Measurements from ENCODE around the gene TFEC. TPM values are rescaled to one million over a fixed set of nuclear protein-coding genes. Genes with fewer than 3 reads are reported as not detected.
"Not testable (repeated sequence)": the region's sequence is repeated elsewhere in the genome, so short reads cannot be mapped to it uniquely, and the experiment has no call there.

The TFEC gene
- total RNA-seq, 3 donors from 2014 or later = 5.6 to 19.0 (median 7.2) TPM

- intact Hi-C loops (cut with DNase I; ENCODE audit: low total_unique reads) = no loop called here
- H3K36me3 ChIP-seq = no peaks in the 10 kb centered on the region
- no peak overlapping the region for H3K27ac ChIP-seq
- H3K9me3 ChIP-seq = no peaks in the 10 kb centered on the region
- no peak overlapping the region for H3K4me3 ChIP-seq
- TF ChIP-seq POLR2A (IDR thresholded peaks at IDR 0.05) = no peak
- TF ChIP-seq CTCF (IDR thresholded peaks at IDR 0.05) = no peak
- TF ChIP-seq POLR2AphosphoS5 (IDR thresholded peaks at IDR 0.05) = no peak
- H3K4me1 ChIP-seq = no peaks in the 10 kb centered on the region
- no peak for DNase-seq (ENCODE audit: low spot score in 2 of 2)
- no peaks in the 10 kb centered on the region for H3K27me3 ChIP-seq
Measured at GRCh38 chr7:116021237-116021636, 9.3 kb downstream of the TFEC start.

GRCh38 chr7:116018731-116019130, 11.8 kb downstream of the TFEC start:
- Histone ChIP-seq H3K36me3 (no peaks in the 10 kb centered on the region), H3K9me3 (no peaks in the 10 kb centered on the region), H3K27ac (no peak overlapping the region), H3K27me3 (no peaks in the 10 kb centered on the region), H3K4me1 (no peaks in the 10 kb centered on the region), H3K4me3 (no peak overlapping the region)
- intact Hi-C loops (cut with DNase I; ENCODE audit: low total_unique reads) = no loop called here
- no peak for DNase-seq (ENCODE audit: low spot score in 2 of 2)
- TF ChIP-seq CTCF (IDR thresholded peaks at IDR 0.05) (no peak), POLR2AphosphoS5 (IDR thresholded peaks at IDR 0.05) (no peak), POLR2A (IDR thresholded peaks at IDR 0.05) (no peak)

- Histone ChIP-seq H3K27ac (no peak overlapping the region), H3K4me3 (no peak overlapping the region), H3K4me1 (no peaks in the 10 kb centered on the region), H3K36me3 (no peaks in the 10 kb centered on the region), H3K9me3 (no peaks in the 10 kb centered on the region), H3K27me3 (no peaks in the 10 kb centered on the region)
- intact Hi-C loops (cut with DNase I; ENCODE audit: low total_unique reads) = no loop called here
- no peak for DNase-seq (ENCODE audit: low spot score in 2 of 2)
- no peak for TF ChIP-seq CTCF (IDR thresholded peaks at IDR 0.05)
- no peak for TF ChIP-seq POLR2AphosphoS5 (IDR thresholded peaks at IDR 0.05)
- TF ChIP-seq POLR2A (IDR thresholded peaks at IDR 0.05) = no peak
Measured at GRCh38 chr7:116013675-116014074, 16.9 kb downstream of the TFEC start.

- Histone ChIP-seq H3K9me3 (no peaks in the 10 kb centered on the region), H3K27ac (no peak overlapping the region), H3K4me1 (no peaks in the 10 kb centered on the region), H3K27me3 (no peaks in the 10 kb centered on the region), H3K36me3 (no peaks in the 10 kb centered on the region), H3K4me3 (no peak overlapping the region)
- TF ChIP-seq POLR2AphosphoS5 (IDR thresholded peaks at IDR 0.05) (no peak), POLR2A (IDR thresholded peaks at IDR 0.05) (no peak), CTCF (IDR thresholded peaks at IDR 0.05) (no peak)
- DNase-seq (ENCODE audit: low spot score in 2 of 2) = no peak
- intact Hi-C loops (cut with DNase I; ENCODE audit: low total_unique reads) = no loop called here
Measured at GRCh38 chr7:116011584-116011983, 19.0 kb downstream of the TFEC start.

GRCh38 chr7:116004762-116005161, 25.8 kb downstream of the TFEC start:
- H3K4me1 ChIP-seq; H3K36me3 ChIP-seq; intact Hi-C loops (cut with DNase I; ENCODE audit: low total_unique reads); H3K4me3 ChIP-seq; DNase-seq (ENCODE audit: low spot score in 2 of 2); H3K27ac ChIP-seq; H3K27me3 ChIP-seq: not testable (repeated sequence)
- peaks cover 5 to 10% of the 10 kb centered on the region in 2 donors for H3K9me3 ChIP-seq

- intact Hi-C loops (cut with DNase I; ENCODE audit: low total_unique reads) = no loop called here
- DNase-seq (ENCODE audit: low spot score in 2 of 2) = no peak
Measured at GRCh38 chr7:115997221-115997620, 33.3 kb downstream of the TFEC start.

More at GRCh38 chr7:115997221-115997620, 33.3 kb downstream of the TFEC start:
- TF ChIP-seq CTCF (IDR thresholded peaks at IDR 0.05) (no peak), POLR2A (IDR thresholded peaks at IDR 0.05) (no peak), POLR2AphosphoS5 (IDR thresholded peaks at IDR 0.05) (no peak)
- Histone ChIP-seq H3K9me3 (peaks cover 0 to 12% of the 10 kb centered on the region in 2 donors), H3K36me3 (no peaks in the 10 kb centered on the region), H3K27me3 (no peaks in the 10 kb centered on the region), H3K4me1 (no peaks in the 10 kb centered on the region), H3K27ac (no peak overlapping the region), H3K4me3 (no peak overlapping the region)
